IMR-90 (cell line): ENCODE measurements around the gene CALCOCO2. TPM values are rescaled to one million over a fixed set of nuclear protein-coding genes. Genes with fewer than 3 reads are reported as not detected.

Source experiments
- ATAC-seq: fragments of 200-7000 bp; cut with Tn5 transposase; 2 replicates; pipeline ENCODE4 v1.9.1; 2020; ENCODE audit warnings: low read depth, mild to moderate bottlenecking, moderate library complexity
- BruUV-seq: library from RNA; stranded (reverse); fragments of 400-500 nt; replicated peaks from 2 replicates; lab custom pipeline; 2021; lab: Mats Ljungman, UMichigan
- CTCF ChIA-PET: fragments of 300-600 bp; formaldehyde crosslinking; extraction: SDS; loops from one replicate; lab custom pipeline; 2021; ENCODE audit warnings: antibody characterized with exemption; lab: Yijun Ruan, JAX
- POLR2A ChIA-PET: fragments of 300-600 bp; sonication (Branson Sonifier 250); formaldehyde crosslinking; loops from one replicate; lab custom pipeline; 2022; ENCODE audit warnings: antibody characterized with exemption; ENCODE audit not compliant: unreplicated experiment; lab: Charles Lee
- DNase-seq: peaks from one replicate; pipeline ENCODE4 v3.0.0; 2013
- H2AFZ ChIP-seq: replicated peaks from 2 replicates; pipeline ENCODE3; 2013; ENCODE audit warnings: low read length, mild to moderate bottlenecking; ENCODE audit not compliant: poor library complexity
- H2AK5ac ChIP-seq: 2 replicates; pipeline ENCODE4 v1.6.1; 2013; ENCODE audit warnings: low read depth, low read length, inconsistent platforms
- H2AK9ac ChIP-seq: replicated peaks from 2 replicates; pipeline ENCODE3; 2013; ENCODE audit warnings: mild to moderate bottlenecking, low read depth, low read length, moderate library complexity; ENCODE audit not compliant: poor library complexity
- H2BK120ac ChIP-seq: 2 replicates; pipeline ENCODE4 v1.6.1; 2013; ENCODE audit warnings: low read depth, low read length, inconsistent platforms
- H2BK15ac ChIP-seq: 3 replicates; pipeline ENCODE4 v1.6.1; 2013; ENCODE audit warnings: low read depth, low read length, inconsistent platforms
- H2BK20ac ChIP-seq: 2 replicates; pipeline ENCODE4 v1.6.1; 2013; ENCODE audit warnings: low read depth, mild to moderate bottlenecking, inconsistent platforms, low read length, moderate library complexity
- H2BK5ac ChIP-seq: 2 replicates; pipeline ENCODE4 v1.6.1; 2013; ENCODE audit warnings: mild to moderate bottlenecking, low read depth, low read length, inconsistent platforms; ENCODE audit not compliant: poor library complexity, severe bottlenecking
- H3K14ac ChIP-seq: replicated peaks from 2 replicates; pipeline ENCODE4 v1.6.1; 2013; ENCODE audit warnings: low read depth, low read length, inconsistent platforms
- H3K18ac ChIP-seq: 2 replicates; pipeline ENCODE4 v1.6.1; 2013; ENCODE audit warnings: low read depth, low read length, control low read depth
- H3K23ac ChIP-seq: 2 replicates; pipeline ENCODE4 v1.6.1; 2013; ENCODE audit warnings: low read depth, low read length, inconsistent platforms
- H3K27ac ChIP-seq: 2 replicates; pipeline ENCODE4 v1.5.1; 2013; ENCODE audit warnings: mild to moderate bottlenecking, control low read depth, low read length; ENCODE audit not compliant: insufficient read depth
- H3K27me3 ChIP-seq: 2 replicates; pipeline ENCODE4 v1.6.1; 2013; ENCODE audit warnings: low read length; ENCODE audit not compliant: control insufficient read depth, insufficient read depth
- H3K36me3 ChIP-seq: 2 replicates; pipeline ENCODE4 v1.6.1; 2013; ENCODE audit warnings: low read length, mixed read lengths; ENCODE audit not compliant: control insufficient read depth, insufficient read depth
- H3K4ac ChIP-seq: 2 replicates; pipeline ENCODE4 v1.6.1; 2013; ENCODE audit warnings: low read depth, low read length, inconsistent platforms
- H3K4me1 ChIP-seq: 2 replicates; pipeline ENCODE4 v1.6.1; 2013; ENCODE audit warnings: low read length, mixed read lengths; ENCODE audit not compliant: control insufficient read depth, insufficient read depth
- H3K4me2 ChIP-seq: 2 replicates; pipeline ENCODE4 v1.6.1; 2013; ENCODE audit warnings: low read depth, mild to moderate bottlenecking, control low read depth, low read length, moderate library complexity
- H3K4me3 ChIP-seq: 2 replicates; pipeline ENCODE4 v1.5.1; 2013; ENCODE audit warnings: low read depth, mild to moderate bottlenecking, control low read depth, low read length, moderate library complexity; ENCODE audit not compliant: insufficient read depth
- H3K56ac ChIP-seq: 2 replicates; pipeline ENCODE4 v1.6.1; 2013; ENCODE audit warnings: low read length, inconsistent platforms; ENCODE audit not compliant: insufficient read depth; ENCODE audit errors: extremely low read depth
- H3K79me1 ChIP-seq, 2 experiments: 2 replicates each; pipeline ENCODE4 v1.6.1; 2013; ENCODE audit warnings: low read length in 2 of 2, inconsistent platforms in 1 of 2, low read depth in 1 of 2
- H3K9ac ChIP-seq: 2 replicates; pipeline ENCODE4 v1.6.1; 2013; ENCODE audit warnings: low read depth, low read length, control low read depth
- H3K9me1 ChIP-seq: 2 replicates; pipeline ENCODE4 v1.6.1; 2013; ENCODE audit warnings: low read length, inconsistent platforms; ENCODE audit not compliant: insufficient read depth
- H3K9me3 ChIP-seq: 2 replicates; pipeline ENCODE4 v1.6.1; 2013; ENCODE audit warnings: low read length; ENCODE audit not compliant: control insufficient read depth, insufficient read depth
- H4K20me1 ChIP-seq: 2 replicates; pipeline ENCODE4 v1.6.1; 2013; ENCODE audit warnings: low read length, inconsistent platforms; ENCODE audit not compliant: insufficient read depth
- H4K5ac ChIP-seq: 2 replicates; pipeline ENCODE4 v1.6.1; 2013; ENCODE audit warnings: mild to moderate bottlenecking, low read depth, low read length, control low read depth
- H4K8ac ChIP-seq, 2 experiments: 2 replicates each; pipeline ENCODE4 v1.6.1; 2013; ENCODE audit warnings: low read depth in 2 of 2, low read length in 2 of 2, control low read depth in 1 of 2, inconsistent platforms in 1 of 2
- H4K91ac ChIP-seq: 2 replicates; pipeline ENCODE4 v1.6.1; 2013; ENCODE audit warnings: low read depth, low read length, inconsistent platforms; ENCODE audit not compliant: insufficient read depth
- BHLHE40 ChIP-seq: fragments of 150-350 bp; IDR thresholded peaks from 2 replicates; pipeline ENCODE4 v1.6.1; 2016; ENCODE audit warnings: mild to moderate bottlenecking, low read depth, low read length
- CEBPB ChIP-seq: IDR thresholded peaks from 2 replicates; pipeline ENCODE4 v1.6.1; 2012; ENCODE audit warnings: low read depth, low read length, improper control_type of control experiment
- CHD1 ChIP-seq: IDR thresholded peaks from 2 replicates; pipeline ENCODE4 v1.6.1; 2012; ENCODE audit warnings: low read depth, low read length, improper control_type of control experiment
- CTCF ChIP-seq: conservative IDR thresholded peaks from 2 replicates; pipeline ENCODE4 v1.5.1; 2012; ENCODE audit warnings: mild to moderate bottlenecking, low read depth, low read length, improper control_type of control experiment
- ELK1 ChIP-seq: fragments of 150-350 bp; IDR thresholded peaks from 2 replicates; pipeline ENCODE4 v1.6.1; 2016; ENCODE audit warnings: low read depth, mild to moderate bottlenecking, low read length, moderate library complexity, borderline replicate concordance
- FOS ChIP-seq: fragments of 150-350 bp; IDR thresholded peaks from 2 replicates; pipeline ENCODE4 v1.6.1; 2016; ENCODE audit warnings: low read depth, low read length
- MAFK ChIP-seq: IDR thresholded peaks from 2 replicates; pipeline ENCODE4 v1.6.1; 2012; ENCODE audit warnings: low read depth, low read length, improper control_type of control experiment
- MAZ ChIP-seq: IDR thresholded peaks from 2 replicates; pipeline ENCODE4 v1.6.1; 2012; ENCODE audit warnings: low read depth, mild to moderate bottlenecking, low read length, improper control_type of control experiment, moderate library complexity, borderline replicate concordance
- MXI1 ChIP-seq: IDR thresholded peaks from 2 replicates; pipeline ENCODE4 v1.6.1; 2012; ENCODE audit warnings: low read depth, mild to moderate bottlenecking, low read length, moderate library complexity, borderline replicate concordance
- NFE2L2 ChIP-seq: fragments of 150-350 bp; IDR thresholded peaks from 2 replicates; pipeline ENCODE4 v1.6.1; 2016; ENCODE audit warnings: low read depth, mild to moderate bottlenecking, low read length
- POLR2A ChIP-seq: IDR thresholded peaks from 2 replicates; pipeline ENCODE4 v1.6.1; 2012; ENCODE audit warnings: mild to moderate bottlenecking, low read depth, low read length
- RAD21 ChIP-seq: IDR thresholded peaks from 2 replicates; pipeline ENCODE4 v1.6.1; 2012; ENCODE audit warnings: low read length, improper control_type of control experiment
- RCOR1 ChIP-seq: IDR thresholded peaks from 2 replicates; pipeline ENCODE4 v1.6.1; 2012; ENCODE audit warnings: mild to moderate bottlenecking, low read length, improper control_type of control experiment; ENCODE audit not compliant: insufficient replicate concordance
- RFX5 ChIP-seq: IDR thresholded peaks from 2 replicates; pipeline ENCODE4 v1.8.0; 2012; ENCODE audit warnings: low read depth, mild to moderate bottlenecking, low read length, moderate library complexity
- SMC3 ChIP-seq: fragments of 150-350 bp; IDR thresholded peaks from 2 replicates; pipeline ENCODE4 v1.6.1; 2016; ENCODE audit warnings: low read depth, mild to moderate bottlenecking, antibody characterized with exemption, low read length, moderate library complexity
- USF2 ChIP-seq: fragments of 150-350 bp; IDR thresholded peaks from 2 replicates; pipeline ENCODE4 v1.6.1; 2017; ENCODE audit warnings: mild to moderate bottlenecking, antibody characterized with exemption, low read length, low read depth
- WGBS, 2 experiments: methylation state at CpG; one replicate each; pipeline versions ENCODE4 v1.1.5 to v1.1.7; 2013; ENCODE audit warnings: missing lambda C conversion rate in 2 of 2; ENCODE audit not compliant: insufficient read length in 1 of 2; ENCODE audit errors: extremely low coverage in 2 of 2; 5-methylcytosine and 5-hydroxymethylcytosine counted together
- dilution Hi-C: fragments of 300-500 bp; cut with HindIII; formaldehyde crosslinking; loops from one replicate; pipeline ENCODE4 v1.14.3; 2018; ENCODE audit warnings: low sequenced_read_pairs; ENCODE audit not compliant: unreplicated experiment
- in situ Hi-C: fragments of 300-500 bp; cut with MboI; formaldehyde crosslinking; loops from 3 replicates; pipeline ENCODE4 v1.14.3; 2019; ENCODE audit warnings: low sequenced_read_pairs, inconsistent platforms, mixed read lengths
- intact Hi-C: fragments of 100-400 bp; cut with micrococcal nuclease; formaldehyde crosslinking; loops from 2 replicates; pipeline ENCODE4 v1.10.0; 2022
- polyA plus RNA-seq, 3 experiments: library from polyadenylated mRNA; depleted of rRNA; stranded (reverse); fragments of >200 nt; gene quantifications; 2 replicates each; pipeline ENCODE4 v1.2.3, GENCODE V29; 2012; ENCODE audit warnings: low replicate concordance in 1 of 3
- total RNA-seq: library from RNA; depleted of rRNA; stranded (reverse); fragments of >200 nt; gene quantifications from 2 replicates; pipeline ENCODE4 v1.2.3, GENCODE V29; 2012

Gene CALCOCO2
- total and polyA plus RNA-seq, 2 of the 4 experiments (the other 2 are of a cell fraction): 35.9 to 53.4 TPM

- dilution Hi-C loops (loop anchor here (25.0 kb wide), 1 partner anchor 130 kb away; no protein-coding TSS in a partner anchor), in situ Hi-C loops (no loop called here), intact Hi-C loops (no loop called here)
- peak overlapping the region; percentile 81; the same call in 1 of the 2 replicates for H2BK120ac ChIP-seq
- peak overlapping the region; percentile 95 for H2BK5ac ChIP-seq
- peak overlapping the region; percentile 91 for H4K91ac ChIP-seq
- peak overlapping the region; percentile 97 for H4K5ac ChIP-seq
- no CpG with 5 or more reads among the region's 2 CpGs for WGBS, 2 experiments
- no peaks in the 10 kb centered on the region for H3K9me3 ChIP-seq
- POLR2A ChIA-PET: no interaction called here
- peaks cover 35% of the 10 kb centered on the region for H4K20me1 ChIP-seq
- H3K4me3 ChIP-seq: peak overlapping the region; percentile 68
- H3K56ac ChIP-seq: peak overlapping the region; percentile 67
- H3K4me2 ChIP-seq: peak overlapping the region; percentile 98
- peak overlapping the region; percentile 88 for H2AK9ac ChIP-seq
- BruUV-seq: TSS peak; percentile 40
- H3K23ac ChIP-seq: peak overlapping the region; percentile 49; the same call in 1 of the 2 replicates
- peak overlapping the region; percentile 96 for H3K9ac ChIP-seq
- H2AFZ ChIP-seq: peak overlapping the region; percentile 93
- peaks cover 13% of the 10 kb centered on the region for H3K36me3 ChIP-seq
- peaks cover 13 to 42% of the 10 kb centered on the region in 2 experiments for H3K79me1 ChIP-seq
- ATAC-seq: no peak
- H3K27ac ChIP-seq: peak overlapping the region; percentile 83
- H2AK5ac ChIP-seq: peak overlapping the region; percentile 73
- peak overlapping the region; percentile 87 to 96 for H4K8ac ChIP-seq
- H3K4ac ChIP-seq: peak overlapping the region; percentile 91
- H3K27me3 ChIP-seq: no peaks in the 10 kb centered on the region
- peak overlapping the region; percentile 97 for H3K14ac ChIP-seq
- peak overlapping the region; percentile 8; the same call in 1 of the 3 replicates for H2BK15ac ChIP-seq
- peaks cover 25% of the 10 kb centered on the region for H3K9me1 ChIP-seq
- CTCF ChIA-PET: no interaction called here
- peak; percentile 64 for DNase-seq
- peaks cover 13% of the 10 kb centered on the region for H3K4me1 ChIP-seq
- no peak overlapping the region for H2BK20ac ChIP-seq
- TF ChIP-seq POLR2A (no peak), CTCF (no peak), USF2 (no peak), BHLHE40 (no peak), ELK1 (no peak), MAZ (no peak), CEBPB (no peak), RAD21 (no peak), FOS (no peak), MAFK (peak; percentile 38; the same call in 1 of the 2 replicates), RFX5 (no peak), NFE2L2 (peak; percentile 88), RCOR1 (no peak), SMC3 (no peak), MXI1 (no peak), CHD1 (no peak)
- H3K18ac ChIP-seq: peak overlapping the region; percentile 85
These were observed 76.8 kb downstream of the CALCOCO2 start for GRCh38 chr17:48907713-48908046.
